ENCODE results near the gene RNF6.

Gene RNF6

DNA sequence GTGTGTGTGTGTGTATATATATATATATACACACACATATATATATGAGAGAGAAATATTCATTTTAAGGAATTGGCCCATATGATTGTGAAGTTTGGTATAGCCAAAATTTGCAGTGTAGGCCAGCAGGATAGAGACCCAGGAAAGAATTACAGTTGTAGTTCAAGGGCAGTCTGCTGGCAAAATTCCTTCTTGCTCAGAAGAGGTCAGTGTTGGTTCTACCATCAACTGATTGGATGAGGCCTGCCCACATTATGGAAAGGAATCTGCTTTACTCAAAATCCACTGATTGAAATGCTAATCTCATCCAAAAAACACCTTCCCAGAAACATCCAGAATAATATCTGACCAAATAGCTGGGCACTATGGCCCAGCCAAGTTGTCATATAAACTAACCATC is 24.0 kb downstream of the RNF6 start (continued):
- TF ChIP-seq SNAI2 (CRISPR knock-in tag; IDR thresholded peaks at IDR 0.05) (no peak), ZC3H10 (CRISPR knock-in tag; IDR thresholded peaks at IDR 0.05) (no peak), ZNF565 (CRISPR knock-in tag; conservative IDR thresholded peaks at IDR 0.05; ENCODE audit: low read depth) (no peak)

DNA sequence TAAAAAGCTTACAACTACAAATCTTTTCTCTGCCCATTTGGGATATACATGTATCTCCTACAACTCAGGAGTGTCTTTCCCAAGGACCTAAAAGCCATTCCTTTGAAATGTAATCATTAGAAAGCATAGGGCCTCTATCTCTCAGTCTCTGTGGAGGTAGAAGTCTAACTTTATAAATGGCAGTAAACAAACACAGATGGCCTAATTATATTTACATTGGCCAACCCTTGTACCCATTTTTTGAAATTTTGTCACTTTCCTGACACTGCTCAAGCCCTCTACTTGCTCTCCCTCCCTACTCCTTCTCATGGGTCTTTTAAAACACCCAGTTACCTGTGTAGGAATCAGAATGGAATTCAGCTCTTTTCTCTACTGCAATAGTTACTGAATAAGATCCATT is 24.8 kb downstream of the RNF6 start:
- TF ChIP-seq ZFP30 (CRISPR knock-in tag; IDR thresholded peaks at IDR 0.05) (no peak), TCF4 (CRISPR knock-in tag; IDR thresholded peaks at IDR 0.05; ENCODE audit: borderline replicate concordance) (no peak), TOX (CRISPR knock-in tag; IDR thresholded peaks at IDR 0.05; ENCODE audit: borderline replicate concordance) (no peak), ZNF70 (CRISPR knock-in tag; IDR thresholded peaks at IDR 0.05) (no peak), GLIS3 (CRISPR knock-in tag; IDR thresholded peaks at IDR 0.05) (no peak), ZNF8 (CRISPR knock-in tag; IDR thresholded peaks at IDR 0.05) (no peak), ARNTL (CRISPR knock-in tag; IDR thresholded peaks at IDR 0.05; ENCODE audit: borderline replicate concordance, low read depth) (no peak), PPARA (CRISPR knock-in tag; IDR thresholded peaks at IDR 0.05; ENCODE audit: borderline replicate concordance) (no peak), BACH2 (CRISPR knock-in tag; IDR thresholded peaks at IDR 0.05; ENCODE audit: borderline replicate concordance) (no peak), ZNF565 (CRISPR knock-in tag; conservative IDR thresholded peaks at IDR 0.05; ENCODE audit: low read depth) (no peak), ZC3H10 (CRISPR knock-in tag; IDR thresholded peaks at IDR 0.05) (no peak), ZFP3 (CRISPR knock-in tag; IDR thresholded peaks at IDR 0.05) (no peak), ISL1 (CRISPR knock-in tag; IDR thresholded peaks at IDR 0.05) (no peak)
- TF ChIP-seq, protein P1, sequence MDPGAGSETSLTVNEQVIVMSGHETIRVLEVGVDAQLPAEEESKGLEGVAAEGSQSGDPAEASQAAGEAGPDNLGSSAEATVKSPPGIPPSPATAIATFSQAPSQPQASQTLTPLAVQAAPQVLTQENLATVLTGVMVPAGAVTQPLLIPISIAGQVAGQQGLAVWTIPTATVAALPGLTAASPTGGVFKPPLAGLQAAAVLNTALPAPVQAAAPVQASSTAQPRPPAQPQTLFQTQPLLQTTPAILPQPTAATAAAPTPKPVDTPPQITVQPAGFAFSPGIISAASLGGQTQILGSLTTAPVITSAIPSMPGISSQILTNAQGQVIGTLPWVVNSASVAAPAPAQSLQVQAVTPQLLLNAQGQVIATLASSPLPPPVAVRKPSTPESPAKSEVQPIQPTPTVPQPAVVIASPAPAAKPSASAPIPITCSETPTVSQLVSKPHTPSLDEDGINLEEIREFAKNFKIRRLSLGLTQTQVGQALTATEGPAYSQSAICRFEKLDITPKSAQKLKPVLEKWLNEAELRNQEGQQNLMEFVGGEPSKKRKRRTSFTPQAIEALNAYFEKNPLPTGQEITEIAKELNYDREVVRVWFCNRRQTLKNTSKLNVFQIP (CRISPR knock-in tag; IDR thresholded peaks at IDR 0.05; ENCODE audit: borderline replicate concordance, low read depth), result no peak
- TF ChIP-seq, protein P2, sequence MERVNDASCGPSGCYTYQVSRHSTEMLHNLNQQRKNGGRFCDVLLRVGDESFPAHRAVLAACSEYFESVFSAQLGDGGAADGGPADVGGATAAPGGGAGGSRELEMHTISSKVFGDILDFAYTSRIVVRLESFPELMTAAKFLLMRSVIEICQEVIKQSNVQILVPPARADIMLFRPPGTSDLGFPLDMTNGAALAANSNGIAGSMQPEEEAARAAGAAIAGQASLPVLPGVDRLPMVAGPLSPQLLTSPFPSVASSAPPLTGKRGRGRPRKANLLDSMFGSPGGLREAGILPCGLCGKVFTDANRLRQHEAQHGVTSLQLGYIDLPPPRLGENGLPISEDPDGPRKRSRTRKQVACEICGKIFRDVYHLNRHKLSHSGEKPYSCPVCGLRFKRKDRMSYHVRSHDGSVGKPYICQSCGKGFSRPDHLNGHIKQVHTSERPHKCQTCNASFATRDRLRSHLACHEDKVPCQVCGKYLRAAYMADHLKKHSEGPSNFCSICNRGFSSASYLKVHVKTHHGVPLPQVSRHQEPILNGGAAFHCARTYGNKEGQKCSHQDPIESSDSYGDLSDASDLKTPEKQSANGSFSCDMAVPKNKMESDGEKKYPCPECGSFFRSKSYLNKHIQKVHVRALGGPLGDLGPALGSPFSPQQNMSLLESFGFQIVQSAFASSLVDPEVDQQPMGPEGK (CRISPR knock-in tag; IDR thresholded peaks at IDR 0.05; ENCODE audit: borderline replicate concordance), result no peak
- no peak for ATAC-seq

DNA sequence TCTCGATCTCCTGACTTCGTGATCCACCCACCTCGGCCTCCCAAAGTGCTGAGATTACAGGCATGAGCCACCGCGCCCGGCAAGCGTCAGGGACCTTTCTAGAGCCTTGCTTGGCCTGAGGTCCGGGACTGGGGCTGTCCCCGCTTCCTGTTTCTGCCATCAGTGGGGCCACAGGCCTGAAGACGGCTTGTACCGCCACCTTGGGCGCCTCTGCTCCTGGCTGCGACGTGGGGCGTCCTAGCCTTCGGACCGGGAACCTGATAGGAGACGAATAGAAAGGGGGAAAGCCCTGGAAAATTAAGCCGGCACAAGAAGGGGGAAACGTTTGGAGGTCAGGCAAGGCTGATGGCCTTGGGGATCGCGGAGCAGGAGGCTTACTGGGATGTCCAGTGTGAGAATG is 35.1 kb downstream of the RNF6 start:
- peak; percentile 14 for ATAC-seq
- TF ChIP-seq ZC3H10 (CRISPR knock-in tag; IDR thresholded peaks at IDR 0.05) (no peak), SNAI2 (CRISPR knock-in tag; IDR thresholded peaks at IDR 0.05) (no peak), ESRRG (CRISPR knock-in tag; IDR thresholded peaks at IDR 0.05) (no peak), ZFP3 (CRISPR knock-in tag; IDR thresholded peaks at IDR 0.05) (no peak), ARNTL (CRISPR knock-in tag; IDR thresholded peaks at IDR 0.05; ENCODE audit: borderline replicate concordance, low read depth) (no peak), ZNF70 (CRISPR knock-in tag; IDR thresholded peaks at IDR 0.05) (no peak), ISL1 (CRISPR knock-in tag; IDR thresholded peaks at IDR 0.05) (no peak)
- TF ChIP-seq, protein P3, sequence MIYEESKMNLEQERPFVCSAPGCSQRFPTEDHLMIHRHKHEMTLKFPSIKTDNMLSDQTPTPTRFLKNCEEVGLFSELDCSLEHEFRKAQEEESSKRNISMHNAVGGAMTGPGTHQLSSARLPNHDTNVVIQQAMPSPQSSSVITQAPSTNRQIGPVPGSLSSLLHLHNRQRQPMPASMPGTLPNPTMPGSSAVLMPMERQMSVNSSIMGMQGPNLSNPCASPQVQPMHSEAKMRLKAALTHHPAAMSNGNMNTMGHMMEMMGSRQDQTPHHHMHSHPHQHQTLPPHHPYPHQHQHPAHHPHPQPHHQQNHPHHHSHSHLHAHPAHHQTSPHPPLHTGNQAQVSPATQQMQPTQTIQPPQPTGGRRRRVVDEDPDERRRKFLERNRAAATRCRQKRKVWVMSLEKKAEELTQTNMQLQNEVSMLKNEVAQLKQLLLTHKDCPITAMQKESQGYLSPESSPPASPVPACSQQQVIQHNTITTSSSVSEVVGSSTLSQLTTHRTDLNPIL (CRISPR knock-in tag; IDR thresholded peaks at IDR 0.05; ENCODE audit: low read depth), result no peak
- TF ChIP-seq, protein P1 (CRISPR knock-in tag; IDR thresholded peaks at IDR 0.05; ENCODE audit: borderline replicate concordance, low read depth), result no peak
- TF ChIP-seq, protein P2 (CRISPR knock-in tag; IDR thresholded peaks at IDR 0.05; ENCODE audit: borderline replicate concordance), result no peak

DNA sequence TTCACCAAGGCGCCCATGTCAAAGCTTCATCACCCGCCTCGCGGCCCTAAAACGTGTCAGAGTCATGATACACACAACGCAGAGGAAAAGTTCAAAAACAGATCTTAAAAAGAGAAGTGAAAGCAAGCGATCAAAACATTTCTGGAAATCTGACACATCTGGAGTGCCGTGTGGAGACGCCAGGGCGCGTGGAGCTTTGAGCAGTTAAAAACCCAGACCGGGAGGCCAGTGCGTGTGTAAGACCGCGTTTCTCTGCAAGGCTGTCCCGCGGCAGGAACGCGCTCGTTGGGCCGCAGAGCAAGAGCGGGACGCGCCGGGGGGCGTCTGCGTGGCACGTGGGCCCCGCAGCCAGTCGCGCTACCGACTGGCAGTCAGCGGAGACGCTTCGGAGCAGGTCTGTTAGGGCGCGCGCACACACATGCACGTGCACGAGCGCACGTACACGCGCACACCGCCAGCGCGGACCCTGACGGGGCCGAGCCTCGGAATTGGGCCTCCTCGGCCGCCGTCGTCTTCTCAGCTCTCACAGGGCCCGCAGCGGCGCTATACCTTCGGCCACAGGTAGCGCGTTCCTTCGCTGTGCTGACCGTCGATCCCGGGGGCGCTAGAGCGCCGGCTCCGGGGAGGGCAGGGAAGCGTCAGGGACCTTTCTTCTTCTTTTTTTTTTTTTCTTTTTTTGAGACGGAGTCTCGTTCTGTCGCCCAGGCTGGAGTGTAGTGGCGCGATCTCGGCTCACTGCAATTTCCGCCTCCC is 35.8 kb downstream of the RNF6 start:
- peak; percentile 96 for ATAC-seq
- TF ChIP-seq ZFP3 (CRISPR knock-in tag; IDR thresholded peaks at IDR 0.05) (peak; percentile 89), ISL1 (CRISPR knock-in tag; IDR thresholded peaks at IDR 0.05) (peak; percentile 42; the same call in 1 of the 2 replicates), ZC3H10 (CRISPR knock-in tag; IDR thresholded peaks at IDR 0.05) (no peak), ARNTL (CRISPR knock-in tag; IDR thresholded peaks at IDR 0.05; ENCODE audit: borderline replicate concordance, low read depth) (no peak), TOX (CRISPR knock-in tag; IDR thresholded peaks at IDR 0.05; ENCODE audit: borderline replicate concordance) (no peak), PPARA (CRISPR knock-in tag; IDR thresholded peaks at IDR 0.05; ENCODE audit: borderline replicate concordance) (no peak), ZNF70 (CRISPR knock-in tag; IDR thresholded peaks at IDR 0.05) (0 out of 2 replicates have a peak, but pooled peaks have one; percentile 35), RARB (CRISPR knock-in tag; IDR thresholded peaks at IDR 0.05) (peak; percentile 34; the same call in 1 of the 2 replicates), BACH2 (CRISPR knock-in tag; IDR thresholded peaks at IDR 0.05; ENCODE audit: borderline replicate concordance) (0 out of 2 replicates have a peak, but pooled peaks have one; percentile 44), TCF4 (CRISPR knock-in tag; IDR thresholded peaks at IDR 0.05; ENCODE audit: borderline replicate concordance) (no peak), ZFP30 (CRISPR knock-in tag; IDR thresholded peaks at IDR 0.05) (no peak; the same call in 1 of the 2 replicates), ZNF8 (CRISPR knock-in tag; IDR thresholded peaks at IDR 0.05) (no peak; the same call in 1 of the 2 replicates), CSDC2 (CRISPR knock-in tag; IDR thresholded peaks at IDR 0.05) (peak; percentile 98), ZNF565 (CRISPR knock-in tag; conservative IDR thresholded peaks at IDR 0.05; ENCODE audit: low read depth) (no peak; the same call in 1 of the 2 replicates), SNAI2 (CRISPR knock-in tag; IDR thresholded peaks at IDR 0.05) (peak; percentile 94)
- TF ChIP-seq, protein P4, sequence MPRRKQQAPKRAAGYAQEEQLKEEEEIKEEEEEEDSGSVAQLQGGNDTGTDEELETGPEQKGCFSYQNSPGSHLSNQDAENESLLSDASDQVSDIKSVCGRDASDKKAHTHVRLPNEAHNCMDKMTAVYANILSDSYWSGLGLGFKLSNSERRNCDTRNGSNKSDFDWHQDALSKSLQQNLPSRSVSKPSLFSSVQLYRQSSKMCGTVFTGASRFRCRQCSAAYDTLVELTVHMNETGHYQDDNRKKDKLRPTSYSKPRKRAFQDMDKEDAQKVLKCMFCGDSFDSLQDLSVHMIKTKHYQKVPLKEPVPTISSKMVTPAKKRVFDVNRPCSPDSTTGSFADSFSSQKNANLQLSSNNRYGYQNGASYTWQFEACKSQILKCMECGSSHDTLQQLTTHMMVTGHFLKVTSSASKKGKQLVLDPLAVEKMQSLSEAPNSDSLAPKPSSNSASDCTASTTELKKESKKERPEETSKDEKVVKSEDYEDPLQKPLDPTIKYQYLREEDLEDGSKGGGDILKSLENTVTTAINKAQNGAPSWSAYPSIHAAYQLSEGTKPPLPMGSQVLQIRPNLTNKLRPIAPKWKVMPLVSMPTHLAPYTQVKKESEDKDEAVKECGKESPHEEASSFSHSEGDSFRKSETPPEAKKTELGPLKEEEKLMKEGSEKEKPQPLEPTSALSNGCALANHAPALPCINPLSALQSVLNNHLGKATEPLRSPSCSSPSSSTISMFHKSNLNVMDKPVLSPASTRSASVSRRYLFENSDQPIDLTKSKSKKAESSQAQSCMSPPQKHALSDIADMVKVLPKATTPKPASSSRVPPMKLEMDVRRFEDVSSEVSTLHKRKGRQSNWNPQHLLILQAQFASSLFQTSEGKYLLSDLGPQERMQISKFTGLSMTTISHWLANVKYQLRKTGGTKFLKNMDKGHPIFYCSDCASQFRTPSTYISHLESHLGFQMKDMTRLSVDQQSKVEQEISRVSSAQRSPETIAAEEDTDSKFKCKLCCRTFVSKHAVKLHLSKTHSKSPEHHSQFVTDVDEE (CRISPR knock-in tag; IDR thresholded peaks at IDR 0.05), result peak; percentile 95

All from SK-N-SH treated with all-trans-retinoic acid at 6 μM for 48 hours (cell line).